ENCODE data around the gene ARHGEF3.
A peak's percentile ranks its signal among the peaks of the same experiment; 100 is the strongest.

ARHGEF3 gene

GRCh38 chr3:56782215-56782614 is 19.5 kb downstream of the ARHGEF3 start:
- peak overlapping the region; percentile 80 for H3K9ac ChIP-seq (ENCODE audit: low read depth, low read length, poor library complexity, severe bottlenecking)
- H4K20me1 ChIP-seq (ENCODE audit: insufficient read depth, low read length, poor library complexity, severe bottlenecking) = no peaks in the 10 kb centered on the region
- H2AFZ ChIP-seq (ENCODE audit: low read length) = no peak overlapping the region
- H3F3A ChIP-seq (ENCODE audit: low read depth) = peaks cover 24% of the 10 kb centered on the region; the same call in 1 of the 2 replicates
- no peak overlapping the region for H3K4me3 ChIP-seq (ENCODE audit: low read length, poor library complexity, severe bottlenecking)
- no peaks in the 10 kb centered on the region for H3K27me3 ChIP-seq (ENCODE audit: insufficient read depth, low read length, poor library complexity, severe bottlenecking)
- TF ChIP-seq EZH2phosphoT487 (IDR thresholded peaks at IDR 0.05; ENCODE audit: borderline replicate concordance) (no peak), CTCF (conservative IDR thresholded peaks at IDR 0.05; ENCODE audit: low read length) (no peak)
- no peaks in the 10 kb centered on the region for H3K36me3 ChIP-seq (ENCODE audit: insufficient read depth, low read length)
- peak overlapping the region; percentile 78 for H3K4me2 ChIP-seq (ENCODE audit: low read depth, low read length, poor library complexity, severe bottlenecking)
- H3K9me3 ChIP-seq (ENCODE audit: insufficient read depth, low read depth, low read length) = no peaks in the 10 kb centered on the region
- peaks cover 53% of the 10 kb centered on the region for H3K79me2 ChIP-seq (ENCODE audit: insufficient read depth, low read length)
- H3K9me2 ChIP-seq (replicated peaks; ENCODE audit: low read depth, low read length) = no peaks in the 10 kb centered on the region
- H3K4me1 ChIP-seq (ENCODE audit: insufficient read depth, low read length, poor library complexity, severe bottlenecking) = peaks cover 55% of the 10 kb centered on the region

GRCh38 chr3:56781762-56782161 is 20.0 kb downstream of the ARHGEF3 start:
- Histone ChIP-seq H3K4me2 (ENCODE audit: low read depth, low read length, poor library complexity, severe bottlenecking) (no peak overlapping the region), H4K20me1 (ENCODE audit: insufficient read depth, low read length, poor library complexity, severe bottlenecking) (no peaks in the 10 kb centered on the region), H3F3A (ENCODE audit: low read depth) (peaks cover 24% of the 10 kb centered on the region; the same call in 1 of the 2 replicates), H3K27me3 (ENCODE audit: insufficient read depth, low read length, poor library complexity, severe bottlenecking) (no peaks in the 10 kb centered on the region), H3K4me1 (ENCODE audit: insufficient read depth, low read length, poor library complexity, severe bottlenecking) (peaks cover 52% of the 10 kb centered on the region), H3K36me3 (ENCODE audit: insufficient read depth, low read length) (no peaks in the 10 kb centered on the region), H2AFZ (ENCODE audit: low read length) (no peak overlapping the region), H3K79me2 (ENCODE audit: insufficient read depth, low read length) (peaks cover 52% of the 10 kb centered on the region), H3K9me2 (replicated peaks; ENCODE audit: low read depth, low read length) (no peaks in the 10 kb centered on the region), H3K9me3 (ENCODE audit: insufficient read depth, low read depth, low read length) (no peaks in the 10 kb centered on the region), H3K4me3 (ENCODE audit: low read length, poor library complexity, severe bottlenecking) (no peak overlapping the region), H3K9ac (ENCODE audit: low read depth, low read length, poor library complexity, severe bottlenecking) (no peak overlapping the region)
- TF ChIP-seq EZH2phosphoT487 (IDR thresholded peaks at IDR 0.05; ENCODE audit: borderline replicate concordance) = no peak

- Histone ChIP-seq H3K79me2 (ENCODE audit: insufficient read depth, low read length) (peaks cover 48% of the 10 kb centered on the region), H2AFZ (ENCODE audit: low read length) (no peak overlapping the region), H3F3A (ENCODE audit: low read depth) (peaks cover 24% of the 10 kb centered on the region; the same call in 1 of the 2 replicates), H4K20me1 (ENCODE audit: insufficient read depth, low read length, poor library complexity, severe bottlenecking) (no peaks in the 10 kb centered on the region), H3K27me3 (ENCODE audit: insufficient read depth, low read length, poor library complexity, severe bottlenecking) (no peaks in the 10 kb centered on the region), H3K9me2 (replicated peaks; ENCODE audit: low read depth, low read length) (no peaks in the 10 kb centered on the region), H3K36me3 (ENCODE audit: insufficient read depth, low read length) (no peaks in the 10 kb centered on the region), H3K4me1 (ENCODE audit: insufficient read depth, low read length, poor library complexity, severe bottlenecking) (peaks cover 47% of the 10 kb centered on the region), H3K4me2 (ENCODE audit: low read depth, low read length, poor library complexity, severe bottlenecking) (no peak overlapping the region), H3K9ac (ENCODE audit: low read depth, low read length, poor library complexity, severe bottlenecking) (no peak overlapping the region), H3K4me3 (ENCODE audit: low read length, poor library complexity, severe bottlenecking) (no peak overlapping the region), H3K9me3 (ENCODE audit: insufficient read depth, low read depth, low read length) (no peaks in the 10 kb centered on the region)
- TF ChIP-seq EZH2phosphoT487 (IDR thresholded peaks at IDR 0.05; ENCODE audit: borderline replicate concordance) (no peak), CTCF (conservative IDR thresholded peaks at IDR 0.05; ENCODE audit: low read length) (no peak)
Observed at GRCh38 chr3:56780936-56781335, 20.8 kb downstream of the ARHGEF3 start.

- Histone ChIP-seq H3F3A (ENCODE audit: low read depth) (peaks cover 15% of the 10 kb centered on the region; the same call in 1 of the 2 replicates), H3K36me3 (ENCODE audit: insufficient read depth, low read length) (no peaks in the 10 kb centered on the region), H2AFZ (ENCODE audit: low read length) (no peak overlapping the region), H3K4me2 (ENCODE audit: low read depth, low read length, poor library complexity, severe bottlenecking) (no peak overlapping the region), H4K20me1 (ENCODE audit: insufficient read depth, low read length, poor library complexity, severe bottlenecking) (no peaks in the 10 kb centered on the region), H3K9me2 (replicated peaks; ENCODE audit: low read depth, low read length) (no peaks in the 10 kb centered on the region), H3K27me3 (ENCODE audit: insufficient read depth, low read length, poor library complexity, severe bottlenecking) (no peaks in the 10 kb centered on the region), H3K4me3 (ENCODE audit: low read length, poor library complexity, severe bottlenecking) (no peak overlapping the region), H3K9ac (ENCODE audit: low read depth, low read length, poor library complexity, severe bottlenecking) (no peak overlapping the region), H3K4me1 (ENCODE audit: insufficient read depth, low read length, poor library complexity, severe bottlenecking) (peaks cover 27% of the 10 kb centered on the region), H3K79me2 (ENCODE audit: insufficient read depth, low read length) (peaks cover 34% of the 10 kb centered on the region; the same call in 1 of the 2 replicates), H3K9me3 (ENCODE audit: insufficient read depth, low read depth, low read length) (no peaks in the 10 kb centered on the region)
- no peak for TF ChIP-seq CTCF (conservative IDR thresholded peaks at IDR 0.05; ENCODE audit: low read length)
- no peak for TF ChIP-seq EZH2phosphoT487 (IDR thresholded peaks at IDR 0.05; ENCODE audit: borderline replicate concordance)
Observed at GRCh38 chr3:56778893-56779292, 22.9 kb downstream of the ARHGEF3 start.

Measured in Loucy (cell line).